Peyer's patch (tissue), 4 donors: Measurements from ENCODE around the gene CHCHD3. TPM values are rescaled to one million over a fixed set of nuclear protein-coding genes. Genes with fewer than 3 reads are reported as not detected.

Experiments used
- DNase-seq, 3 donors: peaks; one replicate each; pipeline ENCODE4 v3.0.0-alpha.2; 2017 to 2019
- H3K27ac ChIP-seq, 4 donors: fragments of 200-600 bp; sonication (generic); one replicate each; pipeline ENCODE4 v1.5.1; 2016 to 2019
- H3K27me3 ChIP-seq, 2 donors: fragments of 200-600 bp; sonication (generic); one replicate each; pipeline ENCODE4 v1.5.1; 2019
- H3K36me3 ChIP-seq, 3 donors: fragments of 200-600 bp; sonication (generic); one replicate each; pipeline ENCODE4 v1.5.1; 2016 to 2019
- H3K4me1 ChIP-seq, 4 donors: fragments of 200-600 bp; sonication (generic); one replicate each; pipeline ENCODE4 v1.5.1; 2016 to 2019
- H3K4me3 ChIP-seq, 4 donors: fragments of 200-600 bp; sonication (generic); 1 replicate in 3 of 4; 2 replicates in 1 of 4; pipeline ENCODE4 v1.5.1; 2016 to 2019; ENCODE audit warnings: mild to moderate bottlenecking in 1 of 4
- H3K9me3 ChIP-seq, 4 donors: fragments of 200-600 bp; sonication (generic); one replicate each; pipeline ENCODE4 v1.5.1; 2016 to 2019; ENCODE audit warnings: mild to moderate bottlenecking in 1 of 4
- POLR2A ChIP-seq, 2 donors: fragments of 450-650 bp; IDR thresholded peaks; one replicate each; pipeline ENCODE4 v1.5.1; 2017; ENCODE audit warnings: antibody characterized with exemption in 2 of 2, mild to moderate bottlenecking in 2 of 2, moderate library complexity in 2 of 2
- total RNA-seq, 4 donors: library from RNA; depleted of rRNA; stranded (reverse); fragments of >200 nt; gene quantifications; one replicate each; pipeline ENCODE4 v1.1.0, GENCODE V29; 2016
- TF ChIP-seq, protein P1 (sequence below), 6 experiments: fragments of 450-650 bp in 4 of 6; fragments of 200-600 bp in 2 of 6; sonication (generic) in 1 of 6; IDR thresholded peaks; one replicate each; pipeline ENCODE4 v1.5.1; 2017 to 2019; ENCODE audit warnings: antibody characterized with exemption in 6 of 6, mild to moderate bottlenecking in 3 of 6, moderate library complexity in 1 of 6

The CHCHD3 gene
- total RNA-seq, 4 donors from 2014 or later: 53.9 to 114 (median 84.0) TPM

DNA sequence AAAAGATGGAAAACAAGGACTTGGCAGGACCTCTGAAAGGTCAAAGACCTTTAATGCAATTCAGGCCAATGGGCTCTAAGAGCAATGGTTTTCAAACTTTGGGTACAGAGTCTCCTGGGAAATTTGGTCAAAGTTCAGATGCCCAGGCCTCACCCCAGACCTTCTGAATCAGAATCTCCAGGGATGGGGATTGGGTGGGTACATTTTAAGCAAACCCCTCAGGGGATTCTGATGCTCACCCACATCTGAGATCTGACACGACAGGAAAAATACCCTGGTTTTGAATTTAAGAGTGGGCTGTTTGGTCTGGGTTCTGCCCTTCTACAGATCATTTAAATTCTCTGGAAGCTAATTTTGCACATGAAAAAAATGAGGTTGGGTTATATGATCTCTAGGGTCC is 290.9 kb downstream of the CHCHD3 start:
- no peak for DNase-seq
- H3K27me3 ChIP-seq: no peaks in the 10 kb centered on the region
- H3K9me3 ChIP-seq: no peaks in the 10 kb centered on the region
- H3K36me3 ChIP-seq: peaks cover 0 to 5% (median 0%) of the 10 kb centered on the region in 3 donors
- TF ChIP-seq, protein P1, sequence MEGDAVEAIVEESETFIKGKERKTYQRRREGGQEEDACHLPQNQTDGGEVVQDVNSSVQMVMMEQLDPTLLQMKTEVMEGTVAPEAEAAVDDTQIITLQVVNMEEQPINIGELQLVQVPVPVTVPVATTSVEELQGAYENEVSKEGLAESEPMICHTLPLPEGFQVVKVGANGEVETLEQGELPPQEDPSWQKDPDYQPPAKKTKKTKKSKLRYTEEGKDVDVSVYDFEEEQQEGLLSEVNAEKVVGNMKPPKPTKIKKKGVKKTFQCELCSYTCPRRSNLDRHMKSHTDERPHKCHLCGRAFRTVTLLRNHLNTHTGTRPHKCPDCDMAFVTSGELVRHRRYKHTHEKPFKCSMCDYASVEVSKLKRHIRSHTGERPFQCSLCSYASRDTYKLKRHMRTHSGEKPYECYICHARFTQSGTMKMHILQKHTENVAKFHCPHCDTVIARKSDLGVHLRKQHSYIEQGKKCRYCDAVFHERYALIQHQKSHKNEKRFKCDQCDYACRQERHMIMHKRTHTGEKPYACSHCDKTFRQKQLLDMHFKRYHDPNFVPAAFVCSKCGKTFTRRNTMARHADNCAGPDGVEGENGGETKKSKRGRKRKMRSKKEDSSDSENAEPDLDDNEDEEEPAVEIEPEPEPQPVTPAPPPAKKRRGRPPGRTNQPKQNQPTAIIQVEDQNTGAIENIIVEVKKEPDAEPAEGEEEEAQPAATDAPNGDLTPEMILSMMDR (IDR thresholded peaks at IDR 0.05): no peak
- TF ChIP-seq POLR2A (IDR thresholded peaks at IDR 0.05): no peak
- no peak overlapping the region for H3K4me3 ChIP-seq
- no peak overlapping the region for H3K27ac ChIP-seq
- no peaks in the 10 kb centered on the region for H3K4me1 ChIP-seq

DNA sequence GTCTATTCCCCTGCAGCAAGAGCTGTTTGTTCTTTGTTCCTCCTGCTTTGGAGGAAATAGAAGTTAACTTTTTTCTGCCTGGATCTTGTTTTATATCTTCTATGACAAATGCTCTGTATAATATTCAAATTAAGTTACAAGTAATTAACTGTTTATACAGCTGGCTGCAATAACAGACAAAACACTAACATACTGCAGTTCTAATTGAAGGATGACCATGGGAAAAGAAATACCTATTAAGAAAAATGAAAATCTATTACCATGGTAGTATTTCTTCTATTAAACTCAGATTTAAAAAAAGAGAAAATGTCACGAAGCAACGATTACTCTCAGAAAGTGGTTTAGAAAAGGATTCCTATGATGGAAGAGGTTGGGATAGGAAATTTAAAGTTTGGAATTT is 291.8 kb downstream of the CHCHD3 start:
- no peak for DNase-seq
- Histone ChIP-seq H3K9me3 (no peaks in the 10 kb centered on the region), H3K27me3 (no peaks in the 10 kb centered on the region), H3K4me3 (no peak overlapping the region), H3K36me3 (peaks cover 0 to 5% (median 0%) of the 10 kb centered on the region in 3 donors), H3K4me1 (no peaks in the 10 kb centered on the region), H3K27ac (no peak overlapping the region)
- TF ChIP-seq, protein P1 (IDR thresholded peaks at IDR 0.05): no peak
- TF ChIP-seq POLR2A (IDR thresholded peaks at IDR 0.05): no peak

DNA sequence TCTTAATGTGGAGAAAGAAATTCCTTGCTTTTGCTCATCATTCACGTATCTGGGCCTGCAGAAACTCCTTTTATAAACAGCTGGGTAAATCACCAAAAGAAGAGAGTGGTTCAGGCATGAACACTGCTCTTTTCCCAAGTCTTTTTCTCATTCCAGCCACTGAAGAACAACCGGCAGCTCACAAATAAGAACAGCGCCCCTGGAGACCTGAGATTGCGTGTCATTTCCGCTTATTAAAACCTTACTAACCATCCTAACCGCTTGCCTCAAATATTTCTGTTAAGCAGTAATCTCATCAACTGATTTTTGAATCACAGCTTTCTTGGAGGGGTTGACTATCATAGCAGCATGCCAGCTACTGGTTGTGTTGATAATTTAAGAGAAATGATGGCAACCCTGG is 292.6 kb downstream of the CHCHD3 start:
- no peak for TF ChIP-seq POLR2A (IDR thresholded peaks at IDR 0.05)
- TF ChIP-seq, protein P1 (IDR thresholded peaks at IDR 0.05): no peak

DNA sequence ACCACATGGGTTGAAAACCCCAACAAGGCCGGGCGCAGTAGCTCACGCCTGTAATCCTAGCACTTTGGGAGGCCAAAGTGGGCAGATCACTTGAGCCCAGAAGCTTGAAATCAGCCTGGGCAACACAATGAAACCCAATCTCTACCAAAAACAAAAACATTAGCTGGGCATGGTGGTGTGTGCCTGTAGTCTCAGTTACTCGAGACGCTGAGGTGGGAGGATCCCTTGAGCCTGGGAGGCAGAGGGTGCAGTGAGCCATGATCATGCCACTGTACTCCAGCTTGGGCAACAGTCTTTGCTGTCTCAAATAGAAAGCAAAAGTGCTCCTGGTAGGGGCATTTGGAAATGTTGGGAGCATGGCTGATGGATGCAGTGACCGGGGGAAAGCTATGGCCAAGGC is 296.0 kb downstream of the CHCHD3 start:
- no peak for DNase-seq
- H3K36me3 ChIP-seq: peaks cover 0 to 20% (median 0%) of the 10 kb centered on the region in 3 donors
- TF ChIP-seq, protein P1 (IDR thresholded peaks at IDR 0.05): no peak
- TF ChIP-seq POLR2A (IDR thresholded peaks at IDR 0.05): no peak
- no peak overlapping the region for H3K27ac ChIP-seq
- no peaks in the 10 kb centered on the region for H3K4me1 ChIP-seq
- no peak overlapping the region for H3K4me3 ChIP-seq
- H3K9me3 ChIP-seq: no peaks in the 10 kb centered on the region
- H3K27me3 ChIP-seq: no peaks in the 10 kb centered on the region

More for the DNA sequence above, 292.6 kb downstream of the CHCHD3 start:
- Histone ChIP-seq H3K36me3 (peaks cover 0 to 13% (median 0%) of the 10 kb centered on the region in 3 donors), H3K4me1 (no peaks in the 10 kb centered on the region), H3K4me3 (no peak overlapping the region), H3K9me3 (no peaks in the 10 kb centered on the region), H3K27ac (no peak overlapping the region), H3K27me3 (no peaks in the 10 kb centered on the region)
- DNase-seq: no peak

- DNase-seq: no peak
- Histone ChIP-seq H3K4me1 (no peaks in the 10 kb centered on the region), H3K27me3 (no peaks in the 10 kb centered on the region), H3K9me3 (no peaks in the 10 kb centered on the region), H3K36me3 (peaks cover 0 to 20% (median 0%) of the 10 kb centered on the region in 3 donors), H3K27ac (no peak overlapping the region), H3K4me3 (no peak overlapping the region)
- TF ChIP-seq POLR2A (IDR thresholded peaks at IDR 0.05): no peak
- TF ChIP-seq, protein P1 (IDR thresholded peaks at IDR 0.05): no peak
These were observed 297.5 kb downstream of the CHCHD3 start for GRCh38 chr7:132784406-132784805.

- TF ChIP-seq, protein P1 (IDR thresholded peaks at IDR 0.05): no peak
- no peak for TF ChIP-seq POLR2A (IDR thresholded peaks at IDR 0.05)
- no peaks in the 10 kb centered on the region for H3K9me3 ChIP-seq
- peaks cover 0 to 20% (median 0%) of the 10 kb centered on the region in 3 donors for H3K36me3 ChIP-seq
- no peaks in the 10 kb centered on the region for H3K27me3 ChIP-seq
- no peak overlapping the region for H3K4me3 ChIP-seq
- no peak overlapping the region for H3K27ac ChIP-seq
- no peaks in the 10 kb centered on the region for H3K4me1 ChIP-seq
- no peak for DNase-seq
These were observed 298.1 kb downstream of the CHCHD3 start for GRCh38 chr7:132783824-132784223.
